CD4-positive, alpha-beta T cell treated with Interleukin-17A for 4 hours (primary cell): ENCODE results near the gene OTOL1.

Experiments
- DNase-seq: peaks from one replicate; pipeline ENCODE4 v3.0.0-alpha.2; 2020; ENCODE audit warnings: mixed read lengths

Gene OTOL1

DNA sequence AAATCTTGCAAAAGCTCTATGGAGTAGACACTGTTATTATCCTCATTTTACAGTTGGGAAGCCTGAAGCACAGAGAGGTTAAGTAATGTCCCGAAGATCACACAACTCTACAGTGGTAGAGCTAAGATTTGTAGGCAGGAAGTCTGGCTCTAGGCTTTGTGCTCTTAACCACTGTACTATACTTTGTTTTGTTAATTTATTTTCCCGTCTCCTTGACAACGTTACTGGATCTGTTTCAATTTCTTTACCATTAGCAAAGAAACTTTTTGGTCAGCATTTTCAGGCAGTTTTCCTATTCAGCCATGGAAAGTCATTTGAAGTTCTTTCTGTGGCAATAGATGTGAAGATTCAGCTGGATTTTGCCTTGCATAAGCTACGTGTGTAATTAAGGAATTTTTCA lies 51.7 kb downstream of the OTOL1 start:
- DNase-seq = no peak

DNA sequence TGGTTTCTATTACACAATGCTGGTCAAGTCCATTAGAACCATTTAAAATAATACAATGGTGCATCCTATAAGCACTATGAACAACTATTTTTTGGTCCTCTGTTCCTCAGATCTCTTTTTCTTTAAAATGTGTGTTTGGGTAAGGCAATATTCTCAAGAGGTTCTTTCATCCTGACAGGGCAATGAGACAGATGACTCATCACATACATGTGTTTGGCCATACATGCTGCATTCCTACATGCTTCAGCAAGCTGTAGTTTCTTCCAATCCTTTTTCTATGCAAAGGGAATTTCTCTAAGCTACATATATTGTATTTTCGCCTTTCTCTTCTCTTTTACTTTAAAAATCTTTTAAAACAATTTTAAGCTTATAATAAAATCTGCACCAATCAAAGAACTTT lies 52.7 kb downstream of the OTOL1 start:
- no peak for DNase-seq

DNA sequence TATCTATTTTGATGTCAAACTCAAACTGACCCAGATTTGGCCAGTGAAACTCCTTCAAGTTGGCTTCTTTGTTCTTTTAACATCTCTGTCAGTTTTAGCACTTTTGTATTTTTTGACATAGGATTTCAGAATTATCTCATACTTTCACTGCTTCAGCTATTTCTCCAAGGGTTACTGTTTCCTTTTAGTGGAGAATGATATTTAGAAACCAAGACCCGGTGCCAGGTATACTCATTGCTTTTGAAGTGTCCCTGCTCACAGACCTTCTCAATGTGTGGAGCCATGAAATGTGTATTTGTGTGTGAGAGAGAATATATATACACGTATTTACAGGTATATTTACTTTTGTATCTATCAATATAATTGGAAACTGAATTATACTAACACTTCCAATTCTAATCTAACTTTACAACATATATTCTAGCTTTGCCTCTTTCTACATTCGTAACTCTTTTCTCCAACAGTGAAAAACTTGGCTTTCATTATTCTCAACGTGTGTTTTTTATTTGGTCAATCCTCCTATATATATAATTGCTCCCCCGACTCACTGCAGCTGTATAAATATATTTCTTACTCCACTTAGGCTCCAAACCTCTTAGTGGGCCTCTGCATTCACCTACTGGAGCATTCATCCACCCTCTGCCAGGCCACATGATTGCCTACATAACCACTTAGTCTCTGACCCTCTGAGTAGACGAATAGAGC lies 54.0 kb downstream of the OTOL1 start:
- DNase-seq = no peak

- DNase-seq = no peak
Measured at GRCh38 chr3:161551697-161552096, 55.1 kb downstream of the OTOL1 start.

- DNase-seq = no peak
Measured at GRCh38 chr3:161552984-161553560, 56.5 kb downstream of the OTOL1 start.
